K562 (cell line): ENCODE results near the gene DOCK4. TPM values are rescaled to one million over a fixed set of nuclear protein-coding genes. Genes with fewer than 3 reads are reported as not detected.

Experiments used
- ATAC-seq: fragments of 200-7000 bp; cut with Tn5 transposase; 3 replicates; pipeline ENCODE4 v1.9.1; 2020; ENCODE audit warnings: moderate library complexity
- BruUV-seq: library from RNA; stranded (reverse); fragments of 400-500 nt; replicated peaks from 2 replicates; lab custom pipeline; 2021; lab: Mats Ljungman, UMichigan
- CTCF ChIA-PET: fragments of 300-600 bp; formaldehyde crosslinking; extraction: SDS; loops from one replicate; lab custom pipeline; 2021; ENCODE audit warnings: low intra/inter-chr PET ratio; lab: Yijun Ruan, JAX
- POLR2A ChIA-PET: fragments of 300-600, 350-650 bp; sonication (Branson Sonifier 250); formaldehyde crosslinking; extraction: SDS; loops from one replicate; lab custom pipeline; 2021; ENCODE audit warnings: antibody characterized with exemption, inconsistent platforms; lab: Yijun Ruan, JAX
- DNase-seq, 4 experiments: peaks; one replicate each; pipeline versions ENCODE4 v3.0.0 to v3.0.0-alpha.2; 2011 to 2018; ENCODE audit warnings: low spot score in 3 of 4, mixed read lengths in 3 of 4; ENCODE audit errors: extremely low read depth in 1 of 4
- FAIRE-seq: peaks from 2 replicates; lab custom pipeline; 2011; peaks lifted over from hg19 to GRCh38; lab: Jason Lieb, UNC
- H2AFZ ChIP-seq: 2 replicates; pipeline ENCODE4 v1.6.0; 2011; ENCODE audit warnings: low read depth, low read length, control low read depth, inconsistent platforms
- H3K27ac ChIP-seq: fragments of 200-600 bp; 3 replicates; pipeline ENCODE4 v1.8.0; 2011; ENCODE audit warnings: low read depth, mild to moderate bottlenecking, control low read depth, inconsistent platforms, low read length, moderate library complexity, mixed read lengths; ENCODE audit errors: extremely low read depth
- H3K27me3 ChIP-seq, 2 experiments: fragments of 300-600 bp in 1 of 2; 2 replicates in 1 of 2; 3 replicates in 1 of 2; pipeline versions ENCODE4 v1.6.0 to v1.8.0; 2011; ENCODE audit warnings: inconsistent platforms in 2 of 2, low read length in 2 of 2, mild to moderate bottlenecking in 1 of 2, mixed read lengths in 1 of 2, moderate library complexity in 1 of 2; ENCODE audit not compliant: control insufficient read depth in 2 of 2, insufficient read depth in 2 of 2
- H3K36me3 ChIP-seq: fragments of 300-600 bp; 3 replicates; pipeline ENCODE4 v1.8.0; 2011; ENCODE audit warnings: mild to moderate bottlenecking, low read length, inconsistent platforms; ENCODE audit not compliant: control insufficient read depth, insufficient read depth
- H3K4me1 ChIP-seq, 2 experiments: fragments of 200-600 bp in 1 of 2; replicated peaks in 1 of 2; 2 replicates in 1 of 2; 3 replicates in 1 of 2; pipeline versions ENCODE4 v1.5.1 to v1.8.0; 2011; ENCODE audit warnings: inconsistent platforms in 2 of 2, low read length in 2 of 2, mild to moderate bottlenecking in 1 of 2, mixed read lengths in 1 of 2, moderate library complexity in 1 of 2; ENCODE audit not compliant: control insufficient read depth in 2 of 2, insufficient read depth in 2 of 2
- H3K4me2 ChIP-seq: 2 replicates; pipeline ENCODE4 v1.6.1; 2011; ENCODE audit warnings: low read length, control low read depth, inconsistent platforms, mixed read lengths; ENCODE audit not compliant: insufficient read depth
- H3K4me3 ChIP-seq: fragments of 200-600 bp; sonication (generic), shearing (Covaris generic); 2 replicates; pipeline ENCODE4 v1.5.1; 2016; ENCODE audit warnings: control low read depth, inconsistent platforms
- H3K79me2 ChIP-seq: fragments of 200-600 bp; 3 replicates; pipeline ENCODE4 v1.8.0; 2011; ENCODE audit warnings: low read length, inconsistent platforms; ENCODE audit not compliant: control insufficient read depth, insufficient read depth
- H3K9ac ChIP-seq, 2 experiments: 2 replicates each; pipeline versions ENCODE4 v1.6.0 to v1.6.1; 2011; ENCODE audit warnings: low read depth in 2 of 2, low read length in 2 of 2, control low read depth in 1 of 2, inconsistent platforms in 1 of 2, mild to moderate bottlenecking in 1 of 2, mixed read lengths in 1 of 2; ENCODE audit not compliant: insufficient read depth in 1 of 2
- H3K9me1 ChIP-seq: one replicate; pipeline ENCODE4 v1.6.0; 2011; ENCODE audit warnings: inconsistent platforms, mild to moderate bottlenecking, low read length, moderate library complexity; ENCODE audit not compliant: control insufficient read depth, insufficient read depth
- H3K9me3 ChIP-seq: replicated peaks from 2 replicates; pipeline ENCODE4 v1.5.1; 2011; ENCODE audit warnings: low read depth, low read length, inconsistent platforms; ENCODE audit not compliant: control insufficient read depth, insufficient read depth
- H4K20me1 ChIP-seq: replicated peaks from 2 replicates; pipeline ENCODE4 v1.6.1; 2011; ENCODE audit warnings: low read length, inconsistent platforms, mixed read lengths; ENCODE audit not compliant: control insufficient read depth, insufficient read depth
- ARHGAP35 ChIP-seq: fragments of 450-650 bp; IDR thresholded peaks from 2 replicates; pipeline ENCODE4 v1.6.1; 2018; ENCODE audit not compliant: partially characterized antibody
- LARP7 ChIP-seq: fragments of 450-650 bp; IDR thresholded peaks from 2 replicates; pipeline ENCODE4 v1.6.1; 2016
- RBBP5 ChIP-seq: fragments of 200-600 bp; sonication (generic); IDR thresholded peaks from 2 replicates; pipeline ENCODE4 v1.6.1; 2012; ENCODE audit warnings: borderline replicate concordance, mild to moderate bottlenecking, low read length, control low read depth, inconsistent platforms; ENCODE audit not compliant: insufficient read depth, poor library complexity, severe bottlenecking
- SRSF3 ChIP-seq: fragments of 200-400 bp; formaldehyde crosslinking; IDR thresholded peaks from 2 replicates; pipeline ENCODE4 v1.6.1; 2016; ENCODE audit warnings: mild to moderate bottlenecking, low read length, moderate library complexity; ENCODE audit not compliant: insufficient read depth
- WGBS: fragments of 100-300 bp; shearing (Covaris generic); methylation state at CpG from one replicate; pipeline ENCODE4 v1.1.6; 2016; ENCODE audit warnings: low coverage, mixed read lengths; ENCODE audit not compliant: insufficient coverage; ENCODE audit errors: missing lambda C conversion rate; 5-methylcytosine and 5-hydroxymethylcytosine counted together
- in situ Hi-C: fragments of 300-500 bp; cut with MboI; formaldehyde crosslinking; loops from 4 replicates; pipeline ENCODE4 v1.15.0; 2018; ENCODE audit warnings: inconsistent platforms, mixed read lengths
- intact Hi-C: fragments of 100-400 bp; cut with micrococcal nuclease; formaldehyde crosslinking; loops from 2 replicates; pipeline ENCODE4 v1.14.2; 2022
- polyA plus RNA-seq, 8 experiments: library from polyadenylated mRNA; depleted of rRNA in 4 of 8; stranded (reverse) in 5 of 8; unstranded in 3 of 8; fragments of >200 nt; fragmentation: Nextera tagmentation in 2 of 8; fragmentation: Illumina TruSeq in 1 of 8; extraction: Ambion mirVana in 2 of 8; extraction: Trizol in 1 of 8; gene quantifications; 2 replicates each; pipeline versions ENCODE4 v1.2.1 to v1.2.3, GENCODE V29; 2011 to 2014; ENCODE audit warnings: inconsistent platforms in 1 of 8, missing spikeins in 1 of 8
- total RNA-seq, 7 experiments: library from RNA; depleted of rRNA in 6 of 7; stranded (reverse); fragments of >200 nt in 6 of 7; fragmentation: Illumina TruSeq in 2 of 7; extraction: Trizol in 2 of 7; gene quantifications; 2 replicates each; pipeline versions ENCODE4 v1.2.1 to v1.2.3, GENCODE V29; 2011 to 2021; ENCODE audit warnings: low replicate concordance in 1 of 7
- TF ChIP-seq, protein P1 (sequence below): fragments of 250-450 bp; sonication (Bioruptor Pico); IDR thresholded peaks from 2 replicates; pipeline ENCODE4 v1.8.0; 2022; ENCODE audit warnings: inconsistent platforms, mild to moderate bottlenecking, moderate library complexity, borderline replicate concordance
- TF ChIP-seq, protein P2 (sequence below): sonication (generic); formaldehyde crosslinking; IDR thresholded peaks from 2 replicates; pipeline ENCODE4 v1.8.0; 2022; ENCODE audit warnings: missing genetic modification reagents, mild to moderate bottlenecking, borderline replicate concordance

DOCK4 gene
- total and polyA plus RNA-seq, 9 of the 15 experiments (the other 6 are each of a cell fraction or from before 2014, with no cell fraction given): 0.42 to 5.7 (median 2.3) TPM

DNA sequence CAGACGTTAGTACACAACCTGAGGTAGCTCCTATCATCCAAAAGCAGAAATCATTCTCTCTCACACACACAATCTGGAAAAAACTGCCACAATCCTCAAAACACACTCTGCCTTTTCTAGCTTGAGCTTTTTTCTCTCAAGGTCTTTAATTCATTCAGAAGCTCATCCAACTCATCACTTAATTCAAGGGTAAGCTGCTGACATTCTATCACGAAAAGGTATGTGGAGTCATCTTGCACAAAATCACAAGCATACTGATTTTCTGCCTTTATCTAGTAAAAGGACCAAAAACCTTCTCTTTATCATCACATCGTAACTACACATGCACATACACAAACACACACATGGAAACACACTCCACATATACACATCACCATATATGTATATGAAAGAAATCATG is 32.0 kb downstream of the DOCK4 start:
- no peak for ATAC-seq
- Histone ChIP-seq H4K20me1 (no peaks in the 10 kb centered on the region), H3K27ac (no peak overlapping the region), H3K79me2 (no peaks in the 10 kb centered on the region), H3K4me1 (no peaks in the 10 kb centered on the region), H3K9me3 (no peaks in the 10 kb centered on the region), H3K27me3 (peaks cover 16 to 30% of the 10 kb centered on the region in 2 experiments), H3K36me3 (no peaks in the 10 kb centered on the region), H3K4me2 (no peak overlapping the region), H3K4me3 (no peak overlapping the region), H3K9me1 (no peaks in the 10 kb centered on the region), H3K9ac (no peak overlapping the region), H2AFZ (no peak overlapping the region)
- DNase-seq: no peak
- ChIA-PET CTCF (no interaction called here), POLR2A (no interaction called here)
- 1% methylated on average over 3 of the region's 3 CpGs for WGBS
- TF ChIP-seq, protein P1, sequence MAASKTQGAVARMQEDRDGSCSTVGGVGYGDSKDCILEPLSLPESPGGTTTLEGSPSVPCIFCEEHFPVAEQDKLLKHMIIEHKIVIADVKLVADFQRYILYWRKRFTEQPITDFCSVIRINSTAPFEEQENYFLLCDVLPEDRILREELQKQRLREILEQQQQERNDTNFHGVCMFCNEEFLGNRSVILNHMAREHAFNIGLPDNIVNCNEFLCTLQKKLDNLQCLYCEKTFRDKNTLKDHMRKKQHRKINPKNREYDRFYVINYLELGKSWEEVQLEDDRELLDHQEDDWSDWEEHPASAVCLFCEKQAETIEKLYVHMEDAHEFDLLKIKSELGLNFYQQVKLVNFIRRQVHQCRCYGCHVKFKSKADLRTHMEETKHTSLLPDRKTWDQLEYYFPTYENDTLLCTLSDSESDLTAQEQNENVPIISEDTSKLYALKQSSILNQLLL (CRISPR knock-in tag): peak; percentile 93
- no peak for TF ChIP-seq SRSF3
- FAIRE-seq: no peak
- intact Hi-C loops: no loop called here
- BruUV-seq: no TSS peak
- in situ Hi-C loops: no loop called here

DNA sequence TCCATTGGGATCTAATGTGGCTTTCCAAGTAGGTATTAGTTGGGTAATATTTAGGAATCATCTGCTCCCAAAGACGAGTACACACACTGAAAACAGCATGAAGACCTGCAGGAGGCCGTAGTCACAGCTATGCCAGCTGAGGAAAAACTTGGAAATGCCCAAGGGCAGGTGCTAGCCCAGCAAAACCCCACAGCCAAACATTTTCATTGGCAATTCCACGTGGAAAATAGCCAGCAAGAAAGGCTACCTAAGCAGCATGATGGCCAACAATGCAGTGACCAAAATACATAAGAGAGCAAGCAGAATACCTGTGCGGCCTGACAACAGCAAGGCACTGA is 32.7 kb downstream of the DOCK4 start:
- intact Hi-C loops: no loop called here
- TF ChIP-seq, protein P2, sequence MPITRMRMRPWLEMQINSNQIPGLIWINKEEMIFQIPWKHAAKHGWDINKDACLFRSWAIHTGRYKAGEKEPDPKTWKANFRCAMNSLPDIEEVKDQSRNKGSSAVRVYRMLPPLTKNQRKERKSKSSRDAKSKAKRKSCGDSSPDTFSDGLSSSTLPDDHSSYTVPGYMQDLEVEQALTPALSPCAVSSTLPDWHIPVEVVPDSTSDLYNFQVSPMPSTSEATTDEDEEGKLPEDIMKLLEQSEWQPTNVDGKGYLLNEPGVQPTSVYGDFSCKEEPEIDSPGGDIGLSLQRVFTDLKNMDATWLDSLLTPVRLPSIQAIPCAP (CRISPR knock-in tag): no peak
- TF ChIP-seq, protein P1 (CRISPR knock-in tag): peak; percentile 86
- no peak for TF ChIP-seq LARP7
- TF ChIP-seq RBBP5: no peak
- TF ChIP-seq ARHGAP35: no peak
- ChIA-PET POLR2A (no interaction called here), CTCF (no interaction called here)
- Histone ChIP-seq H3K4me2 (no peak overlapping the region), H3K9ac (no peak overlapping the region), H3K4me3 (no peak overlapping the region), H3K27me3 (peaks cover 16 to 27% of the 10 kb centered on the region in 2 experiments), H2AFZ (no peak overlapping the region), H3K79me2 (no peaks in the 10 kb centered on the region), H3K9me3 (no peaks in the 10 kb centered on the region), H3K9me1 (no peaks in the 10 kb centered on the region), H4K20me1 (no peaks in the 10 kb centered on the region), H3K4me1 (no peaks in the 10 kb centered on the region), H3K36me3 (no peaks in the 10 kb centered on the region), H3K27ac (no peak overlapping the region)
- 0% methylated on average over 4 of the region's 4 CpGs for WGBS
- FAIRE-seq (no peak), ATAC-seq (no peak), DNase-seq (no peak)
- BruUV-seq: no TSS peak
- in situ Hi-C loops: no loop called here
